Measurements from ENCODE around the gene KREMEN2.
"Not testable (repeated sequence)": the region's sequence is repeated elsewhere in the genome, so short reads cannot be mapped to it uniquely, and the experiment has no call there.

The KREMEN2 gene

DNA sequence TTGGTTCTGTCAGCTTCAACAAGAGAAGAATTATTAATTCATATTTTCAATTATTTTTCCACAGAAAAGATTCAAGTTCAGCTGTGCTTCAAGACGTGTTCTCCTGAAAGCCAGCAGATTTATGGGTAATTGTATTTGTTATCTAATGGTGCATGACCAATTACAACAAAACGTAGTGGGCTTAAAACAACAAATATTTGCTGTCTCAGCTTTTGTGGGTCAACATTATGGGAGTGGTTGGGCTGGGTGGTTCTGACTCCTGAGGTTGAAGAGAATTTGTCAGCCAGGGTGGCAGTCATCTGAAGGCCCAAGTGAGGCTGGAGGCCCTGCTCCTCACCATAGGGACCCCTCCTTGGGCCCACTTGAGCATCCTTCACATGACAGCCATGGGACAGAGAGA lies 24.1 kb upstream of the KREMEN2 start:
- no peak for DNase-seq (ENCODE audit: low read depth)

DNA sequence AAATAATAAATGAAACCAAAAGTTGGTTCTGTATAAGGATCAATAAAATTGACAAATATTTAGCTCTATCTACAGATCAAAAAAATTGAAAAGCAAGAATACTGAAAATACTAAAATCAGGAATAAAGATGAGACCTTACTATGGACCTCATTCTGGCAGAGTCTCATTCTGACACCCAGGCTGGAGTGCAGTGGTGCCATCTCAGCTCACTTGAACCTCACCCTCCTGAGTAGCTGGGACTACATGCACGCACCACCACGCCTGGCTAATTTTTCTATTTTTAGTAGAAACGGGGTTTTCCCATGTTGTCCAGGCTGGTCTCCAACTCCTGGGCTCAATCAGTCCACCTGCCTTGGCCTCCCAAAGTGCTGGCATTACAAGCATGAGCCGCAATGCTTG lies 22.0 kb upstream of the KREMEN2 start:
- no peak for DNase-seq (ENCODE audit: low read depth)

DNA sequence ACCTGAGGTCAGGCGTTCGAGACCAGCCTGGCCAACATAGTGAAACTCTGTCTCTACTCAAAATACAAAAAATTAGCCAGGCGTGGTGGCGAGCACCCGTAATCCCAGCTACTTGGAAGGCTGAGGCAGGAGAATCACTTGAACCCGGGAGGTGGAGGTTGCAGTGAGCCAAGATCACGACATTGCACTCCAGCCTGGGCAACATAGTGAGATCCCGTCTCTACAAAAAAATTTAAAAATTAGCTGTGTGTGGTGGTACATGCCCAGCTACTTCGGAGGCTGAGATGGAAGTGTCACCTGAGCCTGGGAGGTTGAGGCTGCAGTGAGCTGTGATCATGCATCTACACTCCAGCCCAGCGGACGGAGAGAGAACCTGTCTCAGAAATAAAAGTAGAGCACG lies 20.4 kb upstream of the KREMEN2 start:
- not testable (repeated sequence) for DNase-seq (ENCODE audit: low read depth)

DNA sequence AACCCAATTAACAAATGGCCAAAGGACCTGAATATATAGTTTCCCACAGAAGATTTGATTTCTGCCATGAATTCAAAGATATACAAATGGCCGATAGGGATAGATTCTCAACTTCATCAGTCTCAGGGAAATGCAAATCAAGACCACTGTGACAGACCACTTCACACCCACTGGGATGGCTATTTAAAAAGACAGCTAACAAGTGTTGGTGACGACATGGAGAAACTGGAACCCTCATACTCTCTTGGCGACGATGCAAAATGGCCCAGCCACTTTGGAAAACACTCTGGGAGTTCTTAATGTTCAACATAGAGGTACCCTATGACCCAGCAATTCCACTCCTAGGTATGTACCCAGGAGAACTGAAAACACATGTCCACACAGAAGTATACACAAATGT lies 17.4 kb upstream of the KREMEN2 start:
- no peak for DNase-seq (ENCODE audit: low read depth)

GRCh38 chr16:2948807-2949704 lies 15.0 kb upstream of the KREMEN2 start:
- DNase-seq (ENCODE audit: low read depth), result no peak

GRCh38 chr16:2949705-2950352 lies 14.2 kb upstream of the KREMEN2 start:
- DNase-seq (ENCODE audit: low read depth), result no peak

DNA sequence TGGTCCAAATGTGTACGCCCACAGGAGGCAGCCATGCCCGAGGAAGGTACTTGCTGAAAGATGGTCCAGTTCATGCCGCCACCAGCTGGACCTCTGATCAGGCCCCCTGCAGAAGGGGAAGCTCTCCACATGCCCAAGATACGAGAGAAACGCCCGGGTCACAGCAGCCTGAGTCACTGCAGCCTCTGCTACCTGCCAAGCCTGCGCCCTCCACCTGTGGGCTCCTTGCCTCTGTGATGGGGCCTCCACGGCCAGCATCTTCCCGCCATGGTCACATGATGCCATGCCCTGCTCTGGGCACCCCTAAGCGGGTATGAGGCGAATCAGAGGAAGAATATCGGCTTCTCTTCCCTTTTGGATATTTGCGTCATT lies 13.7 kb upstream of the KREMEN2 start:
- no peak for DNase-seq (ENCODE audit: low read depth)

- DNase-seq (ENCODE audit: low read depth), result no peak
Measured at GRCh38 chr16:2950773-2951172, 13.3 kb upstream of the KREMEN2 start.

GRCh38 chr16:2952679-2953078 lies 11.4 kb upstream of the KREMEN2 start:
- no peak for DNase-seq (ENCODE audit: low read depth)

DNA sequence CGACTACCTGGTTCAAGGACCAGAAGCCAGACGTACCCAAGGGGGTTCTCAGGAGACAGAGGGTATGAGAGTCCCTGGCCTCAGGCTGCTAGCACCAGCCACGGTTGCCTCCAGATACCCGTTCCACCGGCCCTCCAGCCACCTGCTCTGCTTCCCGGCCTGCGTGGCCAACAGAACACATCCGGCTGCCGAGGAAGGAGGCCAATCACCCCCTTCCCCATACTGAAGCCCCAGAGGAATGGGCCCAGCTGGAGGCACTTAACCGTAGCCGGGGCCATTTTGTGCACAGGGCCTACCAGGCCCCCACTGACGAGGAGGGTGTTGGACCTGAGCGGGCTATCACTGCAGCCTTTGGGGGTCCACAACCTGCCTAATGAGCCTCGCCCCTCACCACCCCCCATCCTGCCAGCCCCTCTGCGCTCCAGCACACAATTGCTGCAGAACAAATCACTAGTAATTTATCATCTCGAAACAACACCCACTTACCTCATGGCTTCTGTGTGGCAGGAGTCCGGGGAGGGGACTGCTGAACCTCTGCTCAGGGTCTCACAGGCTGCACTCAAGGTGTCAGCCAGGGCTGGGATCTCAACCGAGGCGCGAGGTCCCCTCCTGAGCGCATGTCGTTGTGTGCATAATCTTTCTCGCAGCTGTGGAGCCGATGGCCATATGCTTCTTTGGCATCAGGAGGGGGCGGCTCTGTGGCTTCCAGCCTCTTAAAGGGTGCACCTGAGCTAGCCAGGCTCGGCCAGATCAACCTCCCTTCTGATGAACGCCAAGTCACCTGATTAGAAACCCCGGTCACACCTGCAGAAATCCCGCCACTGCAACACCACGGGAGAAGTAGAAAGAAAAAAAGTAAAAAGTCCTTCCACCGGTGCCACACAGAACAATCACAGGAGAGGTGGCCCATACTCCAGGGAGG lies 10.1 kb upstream of the KREMEN2 start:
- DNase-seq (ENCODE audit: low read depth), result no peak

DNA sequence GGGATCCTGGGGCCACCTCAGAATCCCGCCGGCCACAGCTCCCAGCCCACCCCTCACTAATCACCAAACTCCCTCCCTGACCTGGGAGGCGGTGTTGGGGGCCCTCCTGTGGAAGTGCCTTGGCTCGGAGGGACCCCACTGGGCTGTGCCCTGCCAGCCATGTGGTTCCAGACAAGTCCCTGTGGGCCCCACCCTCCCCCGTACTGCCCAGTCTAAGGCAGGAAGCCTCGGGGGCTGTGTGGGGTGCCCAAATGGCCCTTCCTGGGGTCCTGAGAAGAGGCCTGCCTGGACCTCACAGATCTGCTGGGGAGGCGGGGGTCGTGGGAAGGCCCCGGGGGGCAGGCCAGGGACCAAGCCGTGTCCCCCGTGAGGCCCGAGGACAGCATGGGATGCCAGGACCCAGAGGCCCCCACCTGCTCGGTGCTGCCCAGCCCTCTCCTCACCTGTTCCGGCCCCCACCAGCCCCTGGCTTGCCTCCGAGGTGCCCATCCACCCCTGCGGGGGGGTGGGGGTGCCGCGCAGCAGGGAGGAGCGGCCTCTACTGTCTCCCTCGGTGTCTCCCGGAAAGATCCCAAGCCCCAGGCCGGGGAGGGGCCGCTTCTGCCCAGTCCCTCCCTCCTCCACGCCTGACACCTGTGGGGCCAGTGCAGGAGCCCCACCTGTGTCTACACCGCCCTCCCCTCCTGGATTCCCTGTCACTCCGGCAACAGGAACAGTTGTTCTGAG lies 9.3 kb upstream of the KREMEN2 start:
- no peak for DNase-seq (ENCODE audit: low read depth)

DNA sequence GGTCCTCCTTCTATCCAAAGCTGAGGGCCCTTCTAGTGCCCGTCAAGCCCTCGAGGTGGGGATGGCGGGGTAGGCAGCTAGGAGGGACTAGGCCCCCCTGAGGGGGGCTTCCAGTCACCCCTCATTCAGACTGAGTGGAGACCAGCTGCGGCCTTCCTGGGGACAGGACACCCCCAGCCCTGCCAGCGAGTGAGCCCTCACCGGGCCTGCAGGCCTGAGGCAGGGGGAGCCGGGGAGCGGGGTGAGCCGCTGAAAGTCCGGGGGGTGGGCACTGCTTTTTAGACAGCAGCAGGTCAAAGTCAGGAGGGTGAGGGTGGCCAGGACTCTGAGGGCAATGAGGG lies 8.7 kb upstream of the KREMEN2 start:
- DNase-seq (ENCODE audit: low read depth), result no peak

DNA sequence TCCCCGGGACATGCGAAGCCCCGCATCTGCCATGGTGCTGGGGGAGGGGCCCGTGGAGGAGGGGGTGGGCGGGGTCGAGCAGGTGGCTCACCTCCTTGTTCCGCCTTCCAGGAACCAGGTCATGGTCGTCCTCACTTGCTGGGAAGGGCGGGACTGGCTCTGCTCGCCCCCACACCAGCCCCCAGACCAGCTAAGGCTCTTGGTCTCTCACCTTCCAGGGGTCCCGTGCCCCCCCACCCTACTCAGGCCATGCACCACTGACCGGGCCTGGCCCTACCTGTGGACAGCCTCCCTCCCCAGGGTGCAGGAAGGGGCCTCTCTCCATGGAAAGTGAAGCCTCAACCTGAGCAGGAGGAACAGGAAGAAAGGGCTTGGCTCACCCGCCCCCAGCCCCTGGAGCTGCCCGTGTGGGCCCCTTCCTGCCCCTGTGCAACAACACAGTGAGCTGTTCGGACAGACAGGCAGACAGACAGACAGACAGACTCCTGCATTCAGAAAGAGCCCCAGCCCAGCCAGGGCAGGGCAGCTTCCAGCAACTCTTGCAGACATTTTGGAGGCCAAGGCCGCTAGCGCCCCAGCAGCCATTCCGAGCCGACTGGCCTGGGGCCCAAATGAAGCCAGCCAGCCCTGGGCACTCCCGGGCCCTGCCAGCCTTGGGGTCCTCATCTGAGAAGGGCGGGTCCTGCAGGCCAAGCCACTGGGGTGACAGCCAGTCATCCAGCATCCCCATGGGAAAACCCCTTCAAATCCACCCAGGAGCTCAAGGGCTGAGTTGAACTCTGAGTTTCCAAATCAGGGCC lies 8.1 kb upstream of the KREMEN2 start:
- DNase-seq (ENCODE audit: low read depth), result no peak

DNA sequence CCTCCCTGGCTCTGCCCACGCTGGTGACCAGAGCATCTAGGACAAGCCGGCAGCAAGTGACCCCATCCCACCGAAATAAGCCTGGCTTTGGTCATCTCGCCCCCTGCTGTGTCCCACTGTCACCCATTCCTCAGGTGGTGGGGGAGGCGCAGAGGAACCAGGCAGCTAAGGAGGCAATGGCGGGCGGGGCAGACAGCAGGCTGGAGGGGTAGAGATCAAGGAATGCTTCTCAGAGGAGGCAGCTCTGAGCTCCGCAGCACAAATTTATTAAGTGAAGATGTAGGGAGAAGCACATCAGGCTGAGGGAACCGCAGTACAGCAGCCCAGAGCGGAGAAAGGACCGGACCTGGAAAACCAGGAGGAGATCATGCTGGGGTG lies 7.5 kb upstream of the KREMEN2 start:
- no peak for DNase-seq (ENCODE audit: low read depth)

- DNase-seq (ENCODE audit: low read depth), result no peak
Measured at GRCh38 chr16:2959206-2959605, 4.9 kb upstream of the KREMEN2 start.

DNA sequence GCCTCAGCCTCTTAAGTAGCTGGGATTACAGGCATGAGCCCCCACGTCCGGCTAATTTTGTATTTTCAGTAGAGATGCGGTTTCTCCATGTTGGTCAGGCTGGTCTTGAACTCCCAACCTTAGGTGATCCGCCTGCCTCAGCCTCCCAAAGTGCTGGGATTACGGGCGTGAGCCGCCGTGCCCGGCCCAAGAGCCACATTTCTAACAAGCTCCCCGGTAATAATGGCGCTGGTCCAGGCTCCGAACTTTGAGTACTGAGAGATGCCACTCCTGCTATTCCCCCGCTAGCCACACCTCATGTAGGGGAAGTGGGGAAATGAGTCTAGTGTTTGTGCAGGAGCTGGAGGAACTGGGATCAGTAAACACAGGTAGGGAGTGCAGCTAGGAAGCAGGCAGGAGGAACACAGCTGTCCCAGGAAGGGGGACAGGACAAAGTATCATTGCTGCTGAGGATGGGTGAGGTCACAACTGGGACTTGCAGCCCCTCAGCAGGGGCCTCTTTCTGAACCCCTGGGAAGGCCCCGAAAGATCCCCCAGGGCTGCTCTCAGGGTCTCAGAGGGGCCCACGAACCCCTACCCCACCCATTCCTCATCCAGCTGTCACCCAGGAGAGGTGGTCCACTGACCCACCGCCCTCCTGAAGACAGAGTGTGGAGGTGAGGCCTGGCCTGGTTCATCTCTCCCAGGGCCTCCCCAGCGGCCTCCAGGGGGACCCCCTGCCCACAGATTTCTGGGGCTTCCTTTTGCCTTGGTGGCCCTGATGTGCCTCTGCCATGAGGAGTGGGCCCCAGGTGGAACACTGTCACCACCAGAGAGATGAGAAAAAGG lies 3.7 kb upstream of the KREMEN2 start:
- no peak for DNase-seq (ENCODE audit: low read depth)

- no peak for DNase-seq (ENCODE audit: low read depth)
Measured at GRCh38 chr16:2962334-2963073, 1.6 kb upstream of the KREMEN2 start.

GRCh38 chr16:2963074-2963722 lies 877 bp upstream of the KREMEN2 start:
- no peak for DNase-seq (ENCODE audit: low read depth)
